NCI-H2029 treated with DMSO at 0.1 percent for 48 hours (cell line): Measurements from ENCODE around the gene C7.
"Not testable (repeated sequence)": the region's sequence is repeated elsewhere in the genome, so short reads cannot be mapped to it uniquely, and the experiment has no call there.

Source experiments
- DNase-seq: peaks from one replicate; lab custom pipeline; 2025; lab: John Stamatoyannopoulos, UW

C7 gene

DNA sequence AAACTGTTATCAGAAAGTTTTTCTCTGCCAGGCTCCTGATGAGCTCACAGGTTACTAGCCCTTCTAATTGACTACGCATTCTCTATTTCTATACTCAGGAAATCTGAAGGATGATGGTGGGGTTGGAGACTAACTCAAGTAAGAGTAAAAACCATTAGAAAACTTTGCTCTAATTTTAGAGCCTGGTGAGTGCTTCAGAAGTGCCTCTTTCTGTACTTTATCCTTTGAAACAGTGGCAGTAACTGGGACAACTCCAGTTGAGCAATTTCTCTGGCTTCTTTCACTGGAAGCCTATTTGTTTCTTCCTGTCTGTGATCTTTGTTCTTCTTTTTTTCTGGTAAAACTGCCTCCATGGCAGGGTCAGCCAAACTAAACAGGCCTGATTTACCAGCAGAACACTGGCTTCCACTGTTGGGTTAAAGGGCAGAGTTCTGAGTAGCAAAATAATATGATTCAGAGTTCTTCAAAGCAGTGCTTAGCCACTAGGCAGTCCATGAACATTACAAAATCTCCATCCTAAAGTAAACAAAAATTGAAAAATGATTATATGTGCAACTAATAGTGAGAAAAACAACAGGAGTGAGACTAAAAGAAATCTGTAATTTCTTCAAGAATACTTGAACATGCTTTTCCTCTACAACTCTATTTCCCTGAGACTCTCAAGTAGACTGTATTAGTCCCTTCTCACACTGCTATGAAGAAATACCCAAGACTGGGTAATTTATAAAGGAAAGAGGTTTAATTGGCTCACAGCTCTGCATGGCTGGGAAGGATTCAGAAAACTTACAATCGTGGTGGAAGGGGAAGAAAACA lies 82.1 kb downstream of the C7 start:
- no peak for DNase-seq

DNA sequence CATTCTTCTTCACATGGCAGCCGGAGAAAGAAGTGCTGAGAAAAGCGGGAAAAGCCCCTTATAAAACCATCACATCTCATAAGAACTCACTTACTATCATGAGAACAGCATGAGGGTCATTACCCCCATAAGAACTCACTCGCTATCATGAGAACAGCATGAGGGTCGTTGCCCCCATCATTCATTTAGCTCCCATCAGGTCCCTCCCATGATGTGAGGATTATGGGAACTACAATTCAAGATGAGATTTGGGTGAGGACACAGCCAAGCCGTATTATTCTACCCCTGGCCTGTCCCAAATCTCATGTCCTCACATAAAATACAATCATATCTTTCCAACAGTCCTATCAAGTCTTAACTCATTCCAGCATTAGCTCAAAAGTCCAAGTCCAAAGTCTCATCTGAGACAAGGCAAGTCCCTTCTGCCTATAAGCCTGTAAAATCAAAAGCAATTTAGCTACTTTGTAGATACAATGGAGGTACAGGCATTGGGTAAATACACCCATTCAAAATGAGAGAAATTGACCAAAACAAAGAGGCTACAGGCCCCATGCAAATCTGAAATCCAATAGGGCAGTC lies 82.8 kb downstream of the C7 start:
- no peak for DNase-seq

DNA sequence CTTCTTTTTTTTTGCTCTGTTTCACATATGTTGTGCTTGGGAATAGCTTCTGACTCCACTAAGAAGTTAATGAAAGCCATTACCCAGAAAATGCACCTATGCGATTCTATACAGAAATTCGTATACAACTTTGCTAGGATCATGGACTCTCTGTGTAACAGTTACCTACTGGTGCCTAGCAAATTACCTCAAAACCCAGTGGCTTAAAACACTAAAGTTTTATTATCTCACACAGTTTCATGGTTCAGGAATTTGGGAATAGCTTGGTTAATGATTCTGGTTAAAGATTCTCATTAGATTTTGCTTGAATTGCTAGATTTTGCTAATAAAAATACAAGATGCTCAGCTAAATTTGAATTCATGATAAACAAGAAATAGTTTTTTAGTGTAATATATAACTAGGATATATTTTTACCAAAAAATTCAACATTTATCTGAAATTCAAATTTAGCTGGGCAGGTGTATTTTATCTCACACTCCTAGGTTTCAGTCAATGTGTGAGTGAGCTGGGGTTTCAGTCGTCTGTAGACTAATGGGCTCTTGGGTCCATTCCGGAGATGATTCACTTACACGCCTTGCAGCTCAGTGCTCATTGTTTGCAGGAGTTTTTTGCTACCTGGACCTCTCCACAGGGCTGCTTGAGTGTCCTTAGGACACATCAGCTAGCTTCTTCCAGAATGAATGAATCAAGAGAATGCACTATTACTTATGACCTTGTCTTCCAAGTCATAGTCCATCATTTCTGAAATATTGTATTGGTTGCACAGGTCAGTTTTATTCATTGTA lies 86.7 kb downstream of the C7 start:
- no peak for DNase-seq

DNA sequence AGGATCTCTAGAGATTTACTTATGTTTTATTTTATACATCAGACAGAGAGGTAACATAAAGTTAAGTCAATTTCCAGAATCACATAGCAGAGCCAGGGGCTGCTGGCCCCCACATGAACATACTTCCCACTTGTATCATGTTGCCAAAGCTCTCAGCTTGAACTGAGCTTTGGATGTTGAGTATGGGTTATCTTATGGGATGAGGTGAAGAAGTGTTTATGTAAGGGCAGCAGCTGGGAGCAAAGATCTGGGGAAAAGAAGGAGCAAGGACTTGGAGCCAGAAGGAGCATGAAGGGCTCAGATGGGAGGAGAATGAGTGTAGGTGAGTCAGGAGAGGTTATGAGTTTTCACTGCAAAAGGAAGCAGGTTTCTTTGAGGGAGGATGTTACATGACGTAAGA lies 89.8 kb downstream of the C7 start:
- no peak for DNase-seq

DNA sequence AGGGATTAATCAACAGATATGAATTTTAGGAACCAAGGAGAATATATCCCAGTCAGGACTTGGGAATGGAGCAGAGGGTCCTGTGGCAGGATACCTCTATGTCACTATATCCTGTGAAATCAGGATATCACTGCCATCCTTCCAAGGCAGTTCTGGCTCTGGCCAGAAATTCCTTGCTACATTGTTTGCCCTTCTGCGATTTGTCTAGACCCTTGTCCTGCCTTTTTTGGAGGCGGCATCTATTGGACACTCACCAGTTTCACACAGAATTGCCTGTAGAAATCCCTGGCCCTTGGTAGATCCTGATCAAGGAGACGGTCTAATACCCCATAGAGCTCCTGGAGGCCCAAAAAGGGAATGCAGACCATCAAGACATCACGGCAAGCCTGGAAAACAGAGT lies 90.7 kb downstream of the C7 start:
- DNase-seq: no peak

DNA sequence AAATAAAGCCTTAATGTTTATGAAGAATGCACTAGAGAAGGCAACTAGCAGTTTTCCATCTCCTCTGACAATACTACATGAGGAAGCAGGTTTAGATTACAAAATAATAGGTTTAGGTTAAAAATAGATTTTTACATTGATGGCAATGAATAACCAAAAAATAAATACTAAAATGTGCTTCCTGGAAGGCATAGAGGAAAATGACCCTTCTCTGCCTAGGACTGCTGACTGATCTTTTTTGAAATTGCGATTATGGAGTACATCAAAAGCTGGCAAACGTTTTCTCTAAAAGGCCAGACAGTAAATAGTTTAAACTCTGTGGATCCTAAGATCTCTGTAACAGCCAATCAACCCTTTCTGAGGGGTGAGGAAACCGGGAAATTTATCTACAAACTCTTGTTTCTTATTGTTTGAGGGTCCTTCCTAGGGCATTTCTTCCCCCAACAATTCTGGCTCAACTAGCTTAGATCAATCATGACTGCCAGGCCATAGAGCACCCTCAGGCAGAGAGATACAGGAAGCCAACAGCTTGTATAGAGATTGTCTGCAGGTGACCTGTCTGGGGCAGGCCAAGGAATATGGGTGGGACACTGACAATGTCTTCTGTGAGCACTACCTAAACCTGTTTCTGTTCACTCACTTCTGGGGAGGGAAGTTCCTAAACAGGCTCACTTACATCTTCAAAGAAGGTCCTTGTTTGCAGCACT lies 94.5 kb downstream of the C7 start:
- DNase-seq: no peak

DNA sequence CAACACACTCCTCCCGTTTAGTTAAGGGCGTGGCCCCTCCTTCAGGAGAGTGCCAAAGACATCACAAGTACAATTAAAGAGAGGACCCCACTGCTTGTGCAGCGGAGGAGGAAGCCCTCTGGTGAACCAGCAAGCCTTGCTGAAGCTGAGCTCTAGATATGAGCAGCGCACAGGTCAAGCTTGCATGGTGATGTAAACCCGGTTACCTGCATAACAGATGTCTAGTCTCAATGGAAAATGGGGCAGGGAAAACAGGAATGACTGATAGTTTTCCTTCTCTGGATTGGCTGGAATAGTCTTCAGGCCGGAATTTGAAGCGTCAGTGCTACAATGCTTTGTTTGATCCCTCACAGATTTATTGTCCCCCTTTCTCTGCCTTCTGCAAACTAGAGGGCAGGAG lies 95.6 kb downstream of the C7 start:
- DNase-seq: no peak

DNA sequence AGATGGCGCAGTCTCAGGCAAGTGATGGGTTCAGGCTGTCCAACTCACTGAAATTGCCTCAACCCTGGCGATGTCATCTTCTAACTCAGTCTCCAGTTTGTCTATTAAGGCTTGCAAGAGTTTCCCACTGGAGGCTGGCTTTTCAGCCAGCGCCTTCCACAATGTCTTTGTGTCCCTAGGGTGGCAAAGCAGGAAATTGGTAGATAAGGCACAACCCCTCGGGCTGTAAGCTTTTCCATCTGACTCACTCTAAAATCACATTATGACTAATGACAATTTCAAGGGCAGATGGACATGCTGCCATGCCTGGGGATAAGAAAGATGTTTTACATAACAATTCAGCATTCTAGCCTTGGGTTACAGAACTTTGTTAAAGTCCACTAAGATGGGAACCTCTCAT lies 99.9 kb downstream of the C7 start:
- no peak for DNase-seq

DNA sequence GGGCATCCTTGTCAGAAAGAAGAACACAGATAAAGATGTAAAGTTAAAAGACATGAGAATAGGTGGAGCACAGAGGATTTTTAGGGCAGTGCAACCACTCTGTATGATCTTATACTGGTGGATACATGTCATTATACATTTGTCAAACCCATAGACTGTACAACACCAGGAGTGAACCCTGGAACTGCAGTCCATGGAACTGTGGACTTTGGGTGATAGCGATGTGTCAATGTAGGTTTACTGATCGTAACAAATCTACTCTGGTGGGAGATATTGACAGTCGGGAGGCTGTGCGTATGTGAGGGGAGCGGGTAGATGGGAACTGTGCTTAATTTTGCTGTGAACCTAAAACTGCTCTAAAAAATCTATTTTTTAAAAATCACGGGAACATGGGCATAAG lies 101.3 kb downstream of the C7 start:
- DNase-seq: no peak

DNA sequence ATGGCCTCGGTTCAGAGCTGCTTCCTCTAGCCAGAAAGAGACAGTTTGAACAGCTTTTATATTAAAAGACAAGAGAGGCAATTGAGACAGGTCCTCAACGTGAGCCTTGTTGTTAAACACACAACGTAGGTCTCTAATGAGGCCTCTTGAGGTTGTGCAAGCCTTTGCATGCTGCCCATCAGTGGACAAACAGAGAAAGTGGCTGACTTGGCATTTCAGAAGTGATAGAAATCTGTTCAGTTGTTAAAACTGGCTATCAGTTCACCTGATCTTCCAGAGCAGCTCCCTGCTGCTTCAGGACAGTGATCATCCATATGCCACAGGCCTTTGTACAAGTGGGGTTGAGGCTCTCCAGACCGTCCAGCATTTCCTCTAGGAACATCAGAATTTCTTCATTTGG lies 103.0 kb downstream of the C7 start:
- no peak for DNase-seq

DNA sequence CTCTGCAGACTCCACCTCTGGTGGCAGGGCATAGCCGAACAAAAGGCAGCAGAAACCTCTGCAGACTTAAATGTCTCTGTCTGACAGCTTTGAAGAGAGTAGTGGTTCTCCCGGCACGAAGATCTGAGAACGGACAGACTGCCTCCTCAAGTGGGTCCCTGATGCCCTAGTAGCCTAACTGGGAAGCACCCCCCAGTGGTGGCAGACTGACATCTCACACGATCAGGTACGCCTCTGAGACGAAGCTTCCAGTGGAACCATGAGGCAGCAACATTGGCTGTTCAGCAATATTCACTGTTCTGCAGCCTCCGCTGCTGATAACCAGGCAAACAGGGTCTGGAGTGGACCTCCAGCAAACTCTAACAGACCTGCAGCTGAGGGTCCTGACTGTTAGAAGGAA lies 113.3 kb downstream of the C7 start:
- not testable (repeated sequence) for DNase-seq
